Left ventricle myocardium inferior (tissue), 1 donor: ENCODE data around the gene KLHL18. TPM values are rescaled to one million over a fixed set of nuclear protein-coding genes. Genes with fewer than 3 reads are reported as not detected.

Experiments used
- DNase-seq: peaks from one replicate; pipeline ENCODE4 v3.0.0-alpha.2; 2020
- H3K27ac ChIP-seq: fragments of 200-600 bp; replicated peaks from 2 replicates; pipeline ENCODE4 v1.8.0; 2021
- H3K27me3 ChIP-seq: fragments of 200-600 bp; 2 replicates; pipeline ENCODE4 v1.8.0; 2021; ENCODE audit warnings: low read depth
- H3K36me3 ChIP-seq: fragments of 200-600 bp; 2 replicates; pipeline ENCODE4 v1.8.0; 2021
- H3K4me1 ChIP-seq: fragments of 200-600 bp; 2 replicates; pipeline ENCODE4 v1.8.0; 2021
- H3K4me3 ChIP-seq: fragments of 200-600 bp; 2 replicates; pipeline ENCODE4 v1.8.0; 2021; ENCODE audit warnings: mild to moderate bottlenecking, moderate library complexity
- H3K9me3 ChIP-seq: fragments of 200-600 bp; replicated peaks from 2 replicates; pipeline ENCODE4 v1.8.0; 2021
- CTCF ChIP-seq: fragments of 200-600 bp; IDR thresholded peaks from 2 replicates; pipeline ENCODE4 v1.8.0; 2021; ENCODE audit warnings: antibody characterized with exemption, mild to moderate bottlenecking, borderline replicate concordance
- intact Hi-C: fragments of 100-400 bp; cut with micrococcal nuclease; formaldehyde crosslinking; loops from one replicate; pipeline ENCODE4 v1.11.0; 2022
- total RNA-seq: library from RNA; stranded (reverse); fragmentation: NEBNext Ultra II Directional; extraction: Animal tissue kit (Norgen Biotek cat#: 25700); gene quantifications from one replicate; pipeline ENCODE4 v1.2.1, GENCODE V29; 2021
- donor health status: DM: no; HTN: yes; CAD: no; lungs with severe emphysema.

The KLHL18 gene
- total RNA-seq, 1 donor from 2014 or later = 54.7 TPM

GRCh38 chr3:47339951-47340350 lies 57.2 kb downstream of the KLHL18 start:
- intact Hi-C loops = no loop called here
- Histone ChIP-seq H3K4me3 (no peak overlapping the region), H3K9me3 (no peaks in the 10 kb centered on the region), H3K4me1 (no peaks in the 10 kb centered on the region), H3K36me3 (peaks cover 94% of the 10 kb centered on the region), H3K27me3 (no peaks in the 10 kb centered on the region), H3K27ac (no peak overlapping the region)
- DNase-seq = no peak
- no peak for TF ChIP-seq CTCF

- TF ChIP-seq CTCF = no peak
- no peaks in the 10 kb centered on the region for H3K27me3 ChIP-seq
- H3K4me1 ChIP-seq = peaks cover 4% of the 10 kb centered on the region
- no peak overlapping the region for H3K27ac ChIP-seq
- no peaks in the 10 kb centered on the region for H3K9me3 ChIP-seq
- peaks cover 85% of the 10 kb centered on the region for H3K36me3 ChIP-seq
- no peak overlapping the region for H3K4me3 ChIP-seq
- intact Hi-C loops = no loop called here
- no peak for DNase-seq
These were observed 58.1 kb downstream of the KLHL18 start for GRCh38 chr3:47340866-47341265.

- no peaks in the 10 kb centered on the region for H3K27me3 ChIP-seq
- intact Hi-C loops = no loop called here
- H3K27ac ChIP-seq = no peak overlapping the region
- H3K4me3 ChIP-seq = no peak overlapping the region
- H3K4me1 ChIP-seq = peaks cover 12% of the 10 kb centered on the region
- H3K9me3 ChIP-seq = no peaks in the 10 kb centered on the region
- peaks cover 72% of the 10 kb centered on the region for H3K36me3 ChIP-seq
- no peak for TF ChIP-seq CTCF
- DNase-seq = no peak
These were observed 59.4 kb downstream of the KLHL18 start for GRCh38 chr3:47342151-47342550.

- Histone ChIP-seq H3K27ac (no peak overlapping the region), H3K36me3 (peaks cover 66% of the 10 kb centered on the region), H3K27me3 (no peaks in the 10 kb centered on the region), H3K4me1 (peaks cover 12% of the 10 kb centered on the region), H3K4me3 (no peak overlapping the region), H3K9me3 (no peaks in the 10 kb centered on the region)
- intact Hi-C loops = no loop called here
- no peak for DNase-seq
- no peak for TF ChIP-seq CTCF
These were observed 60.1 kb downstream of the KLHL18 start for GRCh38 chr3:47342812-47343211.

GRCh38 chr3:47343471-47343971 lies 60.8 kb downstream of the KLHL18 start:
- no peak for TF ChIP-seq CTCF
- no peak overlapping the region for H3K4me3 ChIP-seq
- peaks cover 59% of the 10 kb centered on the region for H3K36me3 ChIP-seq
- peaks cover 12% of the 10 kb centered on the region for H3K4me1 ChIP-seq
- H3K27ac ChIP-seq = no peak overlapping the region
- no peaks in the 10 kb centered on the region for H3K9me3 ChIP-seq
- no peak for DNase-seq
- H3K27me3 ChIP-seq = no peaks in the 10 kb centered on the region
- intact Hi-C loops = no loop called here
